Testis (tissue), 2 donors: ENCODE data around the gene FRZB.

Experiments used
- CTCF ChIP-seq, 3 experiments: fragments of 450-650 bp in 2 of 3; fragments of 200-600 bp in 1 of 3; sonication (generic) in 1 of 3; IDR thresholded peaks; one replicate each; pipeline ENCODE4 v1.5.1; 2016 to 2019; ENCODE audit warnings: antibody characterized with exemption in 3 of 3, mild to moderate bottlenecking in 2 of 3, moderate library complexity in 1 of 3
- POLR2A ChIP-seq: fragments of 450-650 bp; IDR thresholded peaks from one replicate; pipeline ENCODE4 v1.6.1; 2017; ENCODE audit warnings: antibody characterized with exemption, mild to moderate bottlenecking, moderate library complexity

- TF ChIP-seq CTCF (IDR thresholded peaks at IDR 0.05) (no peak), POLR2A (no peak)
These were observed 5.6 kb downstream of the FRZB start for GRCh38 chr2:182860858-182861257.
